ENCODE measurements around the gene BABAM2. TPM values are rescaled to one million over a fixed set of nuclear protein-coding genes. Genes with fewer than 3 reads are reported as not detected.
A peak's percentile ranks its signal among the peaks of the same experiment; 100 is the strongest.

The BABAM2 gene
- total RNA-seq, 4 donors from 2014 or later = 33.3 to 48.9 (median 37.9) TPM

DNA sequence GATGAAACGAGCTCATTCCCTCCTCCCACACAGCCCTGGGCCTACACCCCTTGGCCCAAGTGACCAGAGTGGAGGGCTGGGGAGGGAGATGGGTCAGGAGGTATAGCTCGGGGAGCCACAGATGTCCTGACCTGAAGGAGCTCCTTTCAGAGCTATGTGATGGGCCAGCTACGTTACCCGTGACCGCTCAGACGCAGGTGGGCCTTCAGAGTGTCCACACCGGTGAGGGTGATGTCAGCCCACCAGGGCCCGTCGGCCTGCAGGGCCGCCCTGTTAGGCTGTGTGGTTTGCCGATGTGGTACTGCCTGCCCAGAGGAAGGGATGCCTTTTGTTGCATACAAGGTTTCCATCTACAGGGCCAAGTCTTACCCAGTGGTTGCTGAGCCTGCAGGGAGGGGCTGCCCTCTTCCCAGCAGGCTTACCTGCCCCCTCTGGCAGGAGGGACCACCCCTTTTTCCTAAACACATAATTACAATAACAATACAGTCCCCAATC lies 460.3 kb downstream of the BABAM2 start:
- TF ChIP-seq, protein P1, sequence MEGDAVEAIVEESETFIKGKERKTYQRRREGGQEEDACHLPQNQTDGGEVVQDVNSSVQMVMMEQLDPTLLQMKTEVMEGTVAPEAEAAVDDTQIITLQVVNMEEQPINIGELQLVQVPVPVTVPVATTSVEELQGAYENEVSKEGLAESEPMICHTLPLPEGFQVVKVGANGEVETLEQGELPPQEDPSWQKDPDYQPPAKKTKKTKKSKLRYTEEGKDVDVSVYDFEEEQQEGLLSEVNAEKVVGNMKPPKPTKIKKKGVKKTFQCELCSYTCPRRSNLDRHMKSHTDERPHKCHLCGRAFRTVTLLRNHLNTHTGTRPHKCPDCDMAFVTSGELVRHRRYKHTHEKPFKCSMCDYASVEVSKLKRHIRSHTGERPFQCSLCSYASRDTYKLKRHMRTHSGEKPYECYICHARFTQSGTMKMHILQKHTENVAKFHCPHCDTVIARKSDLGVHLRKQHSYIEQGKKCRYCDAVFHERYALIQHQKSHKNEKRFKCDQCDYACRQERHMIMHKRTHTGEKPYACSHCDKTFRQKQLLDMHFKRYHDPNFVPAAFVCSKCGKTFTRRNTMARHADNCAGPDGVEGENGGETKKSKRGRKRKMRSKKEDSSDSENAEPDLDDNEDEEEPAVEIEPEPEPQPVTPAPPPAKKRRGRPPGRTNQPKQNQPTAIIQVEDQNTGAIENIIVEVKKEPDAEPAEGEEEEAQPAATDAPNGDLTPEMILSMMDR (IDR thresholded peaks at IDR 0.05) = no peak
- no peak for TF ChIP-seq EP300 (IDR thresholded peaks at IDR 0.05; ENCODE audit: low read depth)
- TF ChIP-seq POLR2A (IDR thresholded peaks at IDR 0.05) = no peak
- TF ChIP-seq POLR2AphosphoS5 (IDR thresholded peaks at IDR 0.05) = no peak
- Histone ChIP-seq H3K9me3 (no peaks in the 10 kb centered on the region), H3K4me3 (no peak overlapping the region), H3K27me3 (no peaks in the 10 kb centered on the region), H3K4me1 (peaks cover 6 to 16% (median 11%) of the 10 kb centered on the region in 4 donors), H3K27ac (no peak overlapping the region), H3K36me3 (no peaks in the 10 kb centered on the region)
- 89% methylated on average over 10 of the region's 11 CpGs; no CpG with 5 or more reads in 1 of the 2 donors for WGBS, 2 donors (ENCODE audit: low coverage in 1 of 2)
- no peak for DNase-seq
- intact Hi-C loops (cut with DNase I; ENCODE audit: low total_unique reads) (no loop called here), in situ Hi-C loops (cut with MboI; ENCODE audit: low pct_ligation_motif_present in 1 of 4, low pct_unique_long_range_greater_than_20kb in 1 of 4, low sequenced_read_pairs in 3 of 4) (no loop called here)

DNA sequence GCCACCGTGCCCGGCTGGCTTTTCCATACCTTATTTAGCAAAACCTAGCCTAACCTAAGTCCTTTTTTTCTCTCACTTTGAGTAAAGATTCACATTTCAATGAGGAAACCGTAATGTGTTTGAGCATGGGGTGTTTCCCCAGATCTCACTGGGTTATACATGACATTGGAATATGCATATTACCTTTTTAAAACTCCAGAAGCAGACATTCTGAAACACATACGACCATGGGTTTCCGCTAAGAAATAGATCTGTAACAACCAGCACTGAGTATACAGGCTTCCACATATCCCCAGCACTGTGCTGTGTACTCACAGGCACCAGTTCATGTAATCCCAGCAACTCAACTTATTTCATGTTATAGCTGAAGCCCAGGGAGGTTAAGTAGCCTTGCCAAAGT lies 461.1 kb downstream of the BABAM2 start:
- Histone ChIP-seq H3K36me3 (no peaks in the 10 kb centered on the region), H3K4me3 (no peak overlapping the region), H3K9me3 (no peaks in the 10 kb centered on the region), H3K27me3 (no peaks in the 10 kb centered on the region), H3K27ac (no peak overlapping the region), H3K4me1 (peaks cover 13 to 24% (median 19%) of the 10 kb centered on the region in 4 donors)
- intact Hi-C loops (cut with DNase I; ENCODE audit: low total_unique reads) = no loop called here
- in situ Hi-C loops (cut with MboI; ENCODE audit: low pct_ligation_motif_present in 1 of 4, low pct_unique_long_range_greater_than_20kb in 1 of 4, low sequenced_read_pairs in 3 of 4) = no loop called here
- no peak for DNase-seq
- 60 to 63% methylated on average over 2 to 5 of the region's 5 CpGs for WGBS, 2 donors (ENCODE audit: low coverage in 1 of 2)
- TF ChIP-seq POLR2A (IDR thresholded peaks at IDR 0.05) = no peak
- TF ChIP-seq, protein P1 (IDR thresholded peaks at IDR 0.05) = no peak
- TF ChIP-seq POLR2AphosphoS5 (IDR thresholded peaks at IDR 0.05) = no peak
- no peak for TF ChIP-seq EP300 (IDR thresholded peaks at IDR 0.05; ENCODE audit: low read depth)

DNA sequence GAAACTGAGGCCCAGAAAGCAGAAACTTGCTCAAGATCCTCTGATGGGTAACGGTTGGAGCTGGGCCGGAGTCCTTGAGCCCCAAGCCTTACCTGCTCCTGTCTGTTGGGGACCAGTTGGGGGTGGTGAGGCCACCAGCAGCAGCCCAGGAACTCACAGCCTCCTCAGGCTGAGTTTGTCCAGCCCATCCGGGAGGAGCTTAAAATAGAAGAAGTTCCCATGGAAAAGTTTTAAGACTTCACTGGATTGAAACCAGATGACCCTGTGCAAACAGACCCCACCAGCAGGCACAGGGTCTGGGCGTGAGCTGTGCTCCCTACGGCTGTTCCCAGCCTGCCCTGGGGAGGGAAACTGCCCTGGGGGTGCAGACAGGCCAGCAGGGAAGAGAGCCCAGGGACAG lies 461.6 kb downstream of the BABAM2 start:
- Histone ChIP-seq H3K27ac (peak overlapping the region in 1 of 4 donors; percentile 21), H3K36me3 (no peaks in the 10 kb centered on the region), H3K27me3 (no peaks in the 10 kb centered on the region), H3K4me3 (no peak overlapping the region), H3K4me1 (peaks cover 16 to 28% (median 23%) of the 10 kb centered on the region in 4 donors), H3K9me3 (no peaks in the 10 kb centered on the region)
- in situ Hi-C loops (cut with MboI; ENCODE audit: low pct_ligation_motif_present in 1 of 4, low pct_unique_long_range_greater_than_20kb in 1 of 4, low sequenced_read_pairs in 3 of 4) = no loop called here
- DNase-seq = no peak
- TF ChIP-seq EP300 (IDR thresholded peaks at IDR 0.05; ENCODE audit: low read depth) (no peak), POLR2A (IDR thresholded peaks at IDR 0.05) (no peak), POLR2AphosphoS5 (IDR thresholded peaks at IDR 0.05) (no peak)
- TF ChIP-seq, protein P1 (IDR thresholded peaks at IDR 0.05) = no peak
- whole genome bisulfite sequencing, 2 donors (ENCODE audit: low coverage in 1 of 2) = 73% methylated on average over 5 of the region's 5 CpGs; no CpG with 5 or more reads in 1 of the 2 donors
- intact Hi-C loops (cut with DNase I; ENCODE audit: low total_unique reads) = no loop called here

DNA sequence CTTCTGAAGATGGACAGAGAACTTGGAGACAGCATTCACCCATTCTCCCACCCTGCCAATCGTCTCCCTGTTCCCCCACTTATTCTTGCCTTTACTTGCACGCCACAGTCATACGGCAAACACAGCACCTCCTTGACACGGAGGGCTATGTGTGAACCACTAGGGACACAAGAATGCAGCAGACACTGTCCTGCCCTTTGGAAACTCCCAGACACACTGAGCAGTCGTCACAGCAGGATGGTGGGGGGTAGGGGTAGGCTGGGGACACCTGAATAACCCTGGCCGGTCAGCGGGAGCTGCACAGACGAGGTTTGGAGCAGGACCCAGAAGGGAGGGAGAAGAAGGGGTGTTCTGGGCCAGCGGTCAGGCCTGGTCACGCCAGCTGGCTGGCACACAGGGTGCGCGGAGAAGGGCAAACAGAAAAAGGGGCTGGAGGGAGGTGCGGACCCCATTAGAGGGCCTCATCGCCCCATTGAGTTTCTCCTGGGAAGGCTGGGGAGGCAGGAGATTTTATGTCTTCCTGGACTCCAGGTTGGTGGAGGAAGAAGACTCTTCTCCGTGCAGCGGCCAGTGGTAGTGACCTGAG lies 462.2 kb downstream of the BABAM2 start:
- Histone ChIP-seq H3K4me1 (peaks cover 16 to 29% (median 23%) of the 10 kb centered on the region in 4 donors), H3K27ac (peak overlapping the region in 1 of 4 donors; percentile 21), H3K4me3 (no peak overlapping the region), H3K36me3 (no peaks in the 10 kb centered on the region), H3K27me3 (no peaks in the 10 kb centered on the region), H3K9me3 (no peaks in the 10 kb centered on the region)
- no peak for DNase-seq
- 80% methylated on average over 16 of the region's 16 CpGs; no CpG with 5 or more reads in 1 of the 2 donors for WGBS, 2 donors (ENCODE audit: low coverage in 1 of 2)
- in situ Hi-C loops (cut with MboI; ENCODE audit: low pct_ligation_motif_present in 1 of 4, low pct_unique_long_range_greater_than_20kb in 1 of 4, low sequenced_read_pairs in 3 of 4) = no loop called here
- no peak for TF ChIP-seq POLR2AphosphoS5 (IDR thresholded peaks at IDR 0.05)
- TF ChIP-seq POLR2A (IDR thresholded peaks at IDR 0.05) = no peak
- TF ChIP-seq, protein P1 (IDR thresholded peaks at IDR 0.05) = no peak
- TF ChIP-seq EP300 (IDR thresholded peaks at IDR 0.05; ENCODE audit: low read depth) = no peak
- intact Hi-C loops (cut with DNase I; ENCODE audit: low total_unique reads) = no loop called here

All from transverse colon (tissue), 4 donors.